ENCODE measurements around the gene KCNIP3.

The KCNIP3 gene

GRCh38 chr2:95294579-95295250, 2.4 kb upstream of the KCNIP3 start:
- DNase-seq = no peak

GRCh38 chr2:95295376-95295775, 1.8 kb upstream of the KCNIP3 start:
- no peak for DNase-seq

- DNase-seq = peak in 27 of 51 donors; percentile 22 to 74 (median 47)
Observed at GRCh38 chr2:95296011-95296410, 1.1 kb upstream of the KCNIP3 start.

GRCh38 chr2:95297639-95298395, 670 bp downstream of the KCNIP3 start:
- peak in 7 of 51 donors; percentile 13 to 69 (median 23) for DNase-seq

- DNase-seq = no peak
Observed at GRCh38 chr2:95298486-95299111, 1.5 kb downstream of the KCNIP3 start.

GRCh38 chr2:95299961-95300360, 2.8 kb downstream of the KCNIP3 start:
- no peak for DNase-seq

GRCh38 chr2:95300450-95300849, 3.3 kb downstream of the KCNIP3 start:
- DNase-seq = peak in 6 of 51 donors; percentile 9 to 46 (median 26)

GRCh38 chr2:95301186-95301585, 4.0 kb downstream of the KCNIP3 start:
- peak in 1 of 51 donors; percentile 34 for DNase-seq

- DNase-seq = peak in 4 of 51 donors; percentile 17 to 55 (median 28)
Observed at GRCh38 chr2:95301876-95302641, 4.9 kb downstream of the KCNIP3 start.

- peak in 29 of 51 donors; percentile 16 to 78 (median 36) for DNase-seq
Observed at GRCh38 chr2:95303191-95303919, 6.2 kb downstream of the KCNIP3 start.

GRCh38 chr2:95305380-95306061, 8.4 kb downstream of the KCNIP3 start:
- DNase-seq = no peak

GRCh38 chr2:95306336-95306895, 9.3 kb downstream of the KCNIP3 start:
- DNase-seq = no peak

- DNase-seq = no peak
Observed at GRCh38 chr2:95307036-95307435, 9.9 kb downstream of the KCNIP3 start.

GRCh38 chr2:95307878-95308277, 10.7 kb downstream of the KCNIP3 start:
- no peak for DNase-seq

GRCh38 chr2:95308426-95308990, 11.4 kb downstream of the KCNIP3 start:
- DNase-seq = peak in 1 of 51 donors; percentile 35

- no peak for DNase-seq
Observed at GRCh38 chr2:95309599-95309998, 12.5 kb downstream of the KCNIP3 start.

GRCh38 chr2:95310216-95310615, 13.1 kb downstream of the KCNIP3 start:
- no peak for DNase-seq

- DNase-seq = no peak
Observed at GRCh38 chr2:95310651-95311050, 13.5 kb downstream of the KCNIP3 start.

GRCh38 chr2:95311815-95312542, 14.8 kb downstream of the KCNIP3 start:
- DNase-seq = peak in 1 of 51 donors; percentile 67
